ENCODE measurements around the gene MYOG. TPM values are rescaled to one million over a fixed set of nuclear protein-coding genes. Genes with fewer than 3 reads are reported as not detected.
A peak's percentile ranks its signal among the peaks of the same experiment; 100 is the strongest.

The MYOG gene
- polyA plus RNA-seq, 3 donors, result not detected

- H3K4me2 ChIP-seq (replicated peaks; ENCODE audit: extremely low read depth, low read length, poor library complexity, severe bottlenecking), result no peak overlapping the region
- no peak overlapping the region for H2AFZ ChIP-seq (ENCODE audit: insufficient read depth, low read depth, low read length, poor library complexity, severe bottlenecking)
- H3K9ac ChIP-seq (ENCODE audit: insufficient read depth, low read length, poor library complexity, severe bottlenecking), result no peak overlapping the region
- peaks cover 0 to 8% (median 2%) of the 10 kb centered on the region in 7 donors for H3K9me3 Mint-ChIP-seq
- peak overlapping the region in 1 of 2 donors; percentile 75 for H3K4me3 Mint-ChIP-seq
- no peak overlapping the region for H3K4me3 ChIP-seq (replicated peaks in 1 of 3; ENCODE audit: low read depth in 2 of 3, low read length in 3 of 3)
- H3K27me3 Mint-ChIP-seq (ENCODE audit: low read depth in 3 of 3), result peaks cover 65 to 92% (median 92%) of the 10 kb centered on the region in 3 donors
- H3K36me3 ChIP-seq (replicated peaks in 1 of 2; ENCODE audit: control insufficient read depth in 1 of 2, insufficient read depth in 2 of 2, low read length in 2 of 2), result no peaks in the 10 kb centered on the region
- peaks cover 0 to 7% of the 10 kb centered on the region in 2 donors for H3K9me3 ChIP-seq (replicated peaks in 1 of 2; ENCODE audit: control insufficient read depth in 1 of 2, insufficient read depth in 1 of 2, low read length in 2 of 2)
- no peaks in the 10 kb centered on the region for H4K20me1 ChIP-seq (ENCODE audit: insufficient read depth, low read length)
- no peak overlapping the region for H3K27ac Mint-ChIP-seq
- H3K4me1 Mint-ChIP-seq, result peaks cover 19% of the 10 kb centered on the region
- H3K36me3 Mint-ChIP-seq, result peaks cover 0 to 1% of the 10 kb centered on the region in 2 donors
- intact Hi-C loops (cut with micrococcal nuclease), result loop anchor here in 1 of 2 donors (2.0 to 10.0 kb wide), 2 partner anchors 76 to 94 kb away; no protein-coding TSS in a partner anchor
- H3K27me3 ChIP-seq (ENCODE audit: control insufficient read depth in 2 of 2, insufficient read depth in 2 of 2, low read length in 2 of 2), result peaks cover 33 to 84% of the 10 kb centered on the region in 2 donors
- TF ChIP-seq, protein P1, sequence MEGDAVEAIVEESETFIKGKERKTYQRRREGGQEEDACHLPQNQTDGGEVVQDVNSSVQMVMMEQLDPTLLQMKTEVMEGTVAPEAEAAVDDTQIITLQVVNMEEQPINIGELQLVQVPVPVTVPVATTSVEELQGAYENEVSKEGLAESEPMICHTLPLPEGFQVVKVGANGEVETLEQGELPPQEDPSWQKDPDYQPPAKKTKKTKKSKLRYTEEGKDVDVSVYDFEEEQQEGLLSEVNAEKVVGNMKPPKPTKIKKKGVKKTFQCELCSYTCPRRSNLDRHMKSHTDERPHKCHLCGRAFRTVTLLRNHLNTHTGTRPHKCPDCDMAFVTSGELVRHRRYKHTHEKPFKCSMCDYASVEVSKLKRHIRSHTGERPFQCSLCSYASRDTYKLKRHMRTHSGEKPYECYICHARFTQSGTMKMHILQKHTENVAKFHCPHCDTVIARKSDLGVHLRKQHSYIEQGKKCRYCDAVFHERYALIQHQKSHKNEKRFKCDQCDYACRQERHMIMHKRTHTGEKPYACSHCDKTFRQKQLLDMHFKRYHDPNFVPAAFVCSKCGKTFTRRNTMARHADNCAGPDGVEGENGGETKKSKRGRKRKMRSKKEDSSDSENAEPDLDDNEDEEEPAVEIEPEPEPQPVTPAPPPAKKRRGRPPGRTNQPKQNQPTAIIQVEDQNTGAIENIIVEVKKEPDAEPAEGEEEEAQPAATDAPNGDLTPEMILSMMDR (IDR thresholded peaks at IDR 0.05), result no peak
- no peak overlapping the region for H3K27ac ChIP-seq (ENCODE audit: low read depth in 1 of 2, low read length in 2 of 2)
- no peaks in the 10 kb centered on the region for H3K79me2 ChIP-seq (ENCODE audit: insufficient read depth, low read length)
- 71% methylated on average over 5 of the region's 7 CpGs for WGBS (ENCODE audit: insufficient coverage)
- no peak for DNase-seq
- peaks cover 12 to 15% of the 10 kb centered on the region in 2 donors for H3K4me1 ChIP-seq (ENCODE audit: control insufficient read depth in 1 of 2, insufficient read depth in 2 of 2, low read length in 2 of 2)
Measured at GRCh38 chr1:203120325-203121153, 34.7 kb upstream of the MYOG start.

GRCh38 chr1:203117611-203118575, 32.1 kb upstream of the MYOG start:
- Histone ChIP-seq H3K36me3 (replicated peaks in 1 of 2; ENCODE audit: control insufficient read depth in 1 of 2, insufficient read depth in 2 of 2, low read length in 2 of 2) (no peaks in the 10 kb centered on the region), H2AFZ (ENCODE audit: insufficient read depth, low read depth, low read length, poor library complexity, severe bottlenecking) (no peak overlapping the region), H3K27me3 (ENCODE audit: control insufficient read depth in 2 of 2, insufficient read depth in 2 of 2, low read length in 2 of 2) (peaks cover 27 to 83% of the 10 kb centered on the region in 2 donors), H3K4me3 (replicated peaks in 1 of 3; ENCODE audit: low read depth in 2 of 3, low read length in 3 of 3) (no peak overlapping the region), H4K20me1 (ENCODE audit: insufficient read depth, low read length) (no peaks in the 10 kb centered on the region), H3K27ac (ENCODE audit: low read depth in 1 of 2, low read length in 2 of 2) (no peak overlapping the region), H3K4me2 (replicated peaks; ENCODE audit: extremely low read depth, low read length, poor library complexity, severe bottlenecking) (no peak overlapping the region), H3K4me1 (ENCODE audit: control insufficient read depth in 1 of 2, insufficient read depth in 2 of 2, low read length in 2 of 2) (peaks cover 6 to 10% of the 10 kb centered on the region in 2 donors), H3K9ac (ENCODE audit: insufficient read depth, low read length, poor library complexity, severe bottlenecking) (no peak overlapping the region), H3K9me3 (replicated peaks in 1 of 2; ENCODE audit: control insufficient read depth in 1 of 2, insufficient read depth in 1 of 2, low read length in 2 of 2) (peaks cover 0 to 7% of the 10 kb centered on the region in 2 donors), H3K79me2 (ENCODE audit: insufficient read depth, low read length) (no peaks in the 10 kb centered on the region)
- TF ChIP-seq, protein P1 (IDR thresholded peaks at IDR 0.05), result peak; percentile 87
- H3K9me3 Mint-ChIP-seq, result peaks cover 0 to 5% (median 2%) of the 10 kb centered on the region in 7 donors
- peak; percentile 32 to 62 (median 55) for DNase-seq
- peak overlapping the region in 1 of 2 donors; percentile 76 for H3K4me3 Mint-ChIP-seq
- 38% methylated on average over 24 of the region's 35 CpGs for WGBS (ENCODE audit: insufficient coverage)
- H3K36me3 Mint-ChIP-seq, result peaks cover 0 to 1% of the 10 kb centered on the region in 2 donors
- H3K27ac Mint-ChIP-seq, result peak overlapping the region in 1 of 7 donors; percentile 42
- H3K4me1 Mint-ChIP-seq, result peaks cover 11% of the 10 kb centered on the region
- peaks cover 46 to 68% (median 66%) of the 10 kb centered on the region in 3 donors for H3K27me3 Mint-ChIP-seq (ENCODE audit: low read depth in 3 of 3)
- intact Hi-C loops (cut with micrococcal nuclease), result loop anchor here (1.0 to 5.0 kb wide), 2 partner anchors 54 to 98 kb away; no protein-coding TSS in a partner anchor
